ENCODE measurements around the gene MED13L.

MED13L gene

GRCh38 chr12:116068371-116068770, 209.1 kb downstream of the MED13L start:
- no peak overlapping the region for H3K27ac ChIP-seq
- TF ChIP-seq CTCF (IDR thresholded peaks at IDR 0.05), result no peak
- H3K4me3 ChIP-seq, result no peak overlapping the region
- DNase-seq (ENCODE audit: low spot score), result no peak

GRCh38 chr12:116067892-116068291, 209.6 kb downstream of the MED13L start:
- H3K27ac ChIP-seq, result no peak overlapping the region
- DNase-seq (ENCODE audit: low spot score), result no peak
- no peak overlapping the region for H3K4me3 ChIP-seq
- no peak for TF ChIP-seq CTCF (IDR thresholded peaks at IDR 0.05)

- no peak overlapping the region for H3K27ac ChIP-seq
- peak; percentile 12 for TF ChIP-seq CTCF (IDR thresholded peaks at IDR 0.05)
- no peak overlapping the region for H3K4me3 ChIP-seq
- no peak for DNase-seq (ENCODE audit: low spot score)
Measured at GRCh38 chr12:116066381-116067230, 210.9 kb downstream of the MED13L start.

GRCh38 chr12:116065606-116066005, 211.9 kb downstream of the MED13L start:
- DNase-seq (ENCODE audit: low spot score), result no peak
- Histone ChIP-seq H3K4me3 (no peak overlapping the region), H3K27ac (no peak overlapping the region)
- no peak for TF ChIP-seq CTCF (IDR thresholded peaks at IDR 0.05)

- no peak for TF ChIP-seq CTCF (IDR thresholded peaks at IDR 0.05)
- no peak for DNase-seq (ENCODE audit: low spot score)
- Histone ChIP-seq H3K4me3 (no peak overlapping the region), H3K27ac (no peak overlapping the region)
Measured at GRCh38 chr12:116064493-116064892, 213.0 kb downstream of the MED13L start.

GRCh38 chr12:116062698-116063097, 214.8 kb downstream of the MED13L start:
- Histone ChIP-seq H3K27ac (no peak overlapping the region), H3K4me3 (no peak overlapping the region)
- DNase-seq (ENCODE audit: low spot score), result no peak
- no peak for TF ChIP-seq CTCF (IDR thresholded peaks at IDR 0.05)

GRCh38 chr12:116060764-116061163, 216.7 kb downstream of the MED13L start:
- no peak for TF ChIP-seq CTCF (IDR thresholded peaks at IDR 0.05)

More at GRCh38 chr12:116060764-116061163, 216.7 kb downstream of the MED13L start:
- H3K4me3 ChIP-seq, result no peak overlapping the region
- no peak overlapping the region for H3K27ac ChIP-seq
- no peak for DNase-seq (ENCODE audit: low spot score)

All from coronary artery (tissue), 2 donors.